KOPT-K1 (cell line): ENCODE measurements around the gene PKD1L1.

Experiments used
- H3K27ac ChIP-seq: fragments of 200-600 bp; sonication (generic); 2 replicates; pipeline ENCODE4 v1.5.1; 2016; ENCODE audit warnings: antibody characterized with exemption, mild to moderate bottlenecking, low read depth, low read length; ENCODE audit not compliant: poor library complexity, severe bottlenecking
- H3K36me3 ChIP-seq: fragments of 200-600 bp; sonication (generic); 2 replicates; pipeline ENCODE4 v1.5.1; 2017; ENCODE audit warnings: antibody characterized with exemption, mild to moderate bottlenecking, low read length, moderate library complexity; ENCODE audit not compliant: insufficient read depth
- H3K9me3 ChIP-seq: fragments of 200-600 bp; sonication (generic); 2 replicates; pipeline ENCODE4 v1.5.1; 2017; ENCODE audit warnings: antibody characterized with exemption, low read length, mild to moderate bottlenecking; ENCODE audit not compliant: insufficient read depth, poor library complexity, severe bottlenecking

The PKD1L1 gene

DNA sequence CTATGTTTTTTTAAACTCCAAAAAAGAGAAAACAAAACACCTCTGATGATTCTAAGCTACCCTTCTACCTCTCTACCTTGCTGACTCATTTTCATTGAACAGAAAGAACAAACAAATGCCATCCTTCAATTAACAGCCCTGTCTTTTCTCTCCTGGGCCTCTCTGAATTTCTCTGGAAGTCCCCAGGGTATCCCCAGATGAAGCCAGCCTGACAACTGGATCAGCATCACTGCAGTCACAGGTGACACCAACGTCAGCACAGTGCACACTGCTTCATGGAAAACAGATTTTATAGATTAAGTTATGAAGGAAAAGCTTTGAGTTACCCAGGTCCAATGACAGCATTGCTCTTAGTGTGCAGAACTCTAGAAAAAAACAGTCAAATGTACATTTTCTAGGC lies 25.5 kb upstream of the PKD1L1 start:
- H3K27ac ChIP-seq: no peak overlapping the region
- no peaks in the 10 kb centered on the region for H3K9me3 ChIP-seq
- H3K36me3 ChIP-seq: peaks cover 92% of the 10 kb centered on the region

GRCh38 chr7:47970761-47971160 lies 22.5 kb upstream of the PKD1L1 start:
- H3K36me3 ChIP-seq: peaks cover 97% of the 10 kb centered on the region
- H3K27ac ChIP-seq: no peak overlapping the region

DNA sequence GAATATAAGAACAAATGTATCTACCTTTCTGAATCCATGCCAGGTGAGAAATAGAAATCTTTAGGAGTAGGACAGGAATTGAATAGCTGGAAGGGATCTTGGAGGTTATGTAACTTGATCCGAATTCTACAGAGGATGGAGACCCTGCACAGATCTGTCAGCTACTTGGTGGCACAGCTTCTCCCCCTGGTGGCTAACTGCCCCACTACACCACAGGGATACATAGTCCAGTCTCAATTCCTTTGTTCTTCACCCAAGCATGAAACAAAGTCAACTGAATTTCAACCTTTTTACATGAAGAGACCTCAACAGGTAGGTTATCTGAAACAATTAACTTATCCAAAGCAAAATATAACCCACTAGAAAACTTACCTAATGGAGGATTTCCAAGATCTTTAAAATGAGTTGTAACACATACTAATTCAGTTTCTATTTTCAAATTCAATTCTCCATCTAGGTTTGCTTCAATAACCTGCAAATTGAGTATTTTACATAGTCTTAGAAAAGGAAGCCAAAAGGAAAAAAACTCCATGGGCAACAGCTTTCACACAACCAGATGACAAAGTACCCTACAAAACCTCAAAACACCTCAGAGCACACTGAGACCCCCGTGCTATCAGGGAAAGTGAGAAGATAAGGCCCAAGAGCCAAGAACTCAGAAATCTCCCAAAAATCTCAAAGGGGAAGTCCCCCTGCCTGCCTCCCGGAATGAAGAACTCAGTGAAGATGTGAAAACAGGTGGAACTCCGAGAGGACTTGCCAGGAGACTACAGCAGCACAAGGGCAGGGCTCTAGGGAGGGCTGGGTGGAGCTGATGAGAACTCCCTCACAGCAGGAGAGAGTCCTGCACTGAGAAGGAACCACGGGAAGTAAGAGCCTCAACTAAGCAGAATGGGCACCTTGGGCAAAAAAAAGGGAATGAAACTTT lies 20.8 kb upstream of the PKD1L1 start:
- Histone ChIP-seq H3K27ac (no peak overlapping the region), H3K36me3 (peaks cover 97% of the 10 kb centered on the region), H3K9me3 (no peaks in the 10 kb centered on the region)

More at GRCh38 chr7:47970761-47971160, 22.5 kb upstream of the PKD1L1 start:
- no peaks in the 10 kb centered on the region for H3K9me3 ChIP-seq

- no peak overlapping the region for H3K27ac ChIP-seq
- H3K9me3 ChIP-seq: no peaks in the 10 kb centered on the region
- H3K36me3 ChIP-seq: peaks cover 97% of the 10 kb centered on the region
Observed at GRCh38 chr7:47967708-47968107, 19.4 kb upstream of the PKD1L1 start.

GRCh38 chr7:47967123-47967522 lies 18.9 kb upstream of the PKD1L1 start:
- Histone ChIP-seq H3K27ac (no peak overlapping the region), H3K36me3 (peaks cover 97% of the 10 kb centered on the region), H3K9me3 (no peaks in the 10 kb centered on the region)

- Histone ChIP-seq H3K36me3 (peaks cover 97% of the 10 kb centered on the region), H3K9me3 (no peaks in the 10 kb centered on the region), H3K27ac (no peak overlapping the region)
Observed at GRCh38 chr7:47965456-47965855, 17.2 kb upstream of the PKD1L1 start.

DNA sequence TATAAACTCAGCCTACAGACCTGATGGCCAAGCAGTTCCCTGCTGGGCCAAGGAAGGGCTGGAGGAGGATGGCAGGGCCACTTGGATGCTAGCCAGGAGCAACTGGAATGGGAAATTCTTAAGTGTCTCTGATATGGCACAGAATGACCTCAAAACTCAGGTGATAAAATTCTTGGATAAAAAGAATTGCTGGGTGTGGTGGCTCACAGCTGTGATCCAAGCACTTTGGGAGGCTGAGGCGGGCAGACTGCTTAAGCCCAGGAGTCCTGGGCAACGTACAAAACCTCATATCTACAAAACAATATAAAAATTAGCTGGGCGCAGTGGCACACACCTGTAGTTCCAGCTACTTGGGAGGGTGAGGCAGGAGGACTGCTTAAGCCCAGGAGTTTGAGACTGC lies 14.0 kb upstream of the PKD1L1 start:
- Histone ChIP-seq H3K27ac (no peak overlapping the region), H3K36me3 (peaks cover 69% of the 10 kb centered on the region), H3K9me3 (no peaks in the 10 kb centered on the region)

GRCh38 chr7:47957156-47957555 lies 8.9 kb upstream of the PKD1L1 start:
- Histone ChIP-seq H3K9me3 (no peaks in the 10 kb centered on the region), H3K36me3 (peaks cover 41% of the 10 kb centered on the region)

GRCh38 chr7:47956220-47956619 lies 8.0 kb upstream of the PKD1L1 start:
- Histone ChIP-seq H3K9me3 (no peaks in the 10 kb centered on the region), H3K27ac (no peak overlapping the region), H3K36me3 (peaks cover 32% of the 10 kb centered on the region)

More at GRCh38 chr7:47957156-47957555, 8.9 kb upstream of the PKD1L1 start:
- H3K27ac ChIP-seq: no peak overlapping the region

- H3K36me3 ChIP-seq: peaks cover 24% of the 10 kb centered on the region
- no peaks in the 10 kb centered on the region for H3K9me3 ChIP-seq
- H3K27ac ChIP-seq: no peak overlapping the region
Observed at GRCh38 chr7:47954231-47954911, 6.1 kb upstream of the PKD1L1 start.

- Histone ChIP-seq H3K27ac (no peak overlapping the region), H3K9me3 (no peaks in the 10 kb centered on the region), H3K36me3 (peaks cover 24% of the 10 kb centered on the region)
Observed at GRCh38 chr7:47953822-47954221, 5.6 kb upstream of the PKD1L1 start.

DNA sequence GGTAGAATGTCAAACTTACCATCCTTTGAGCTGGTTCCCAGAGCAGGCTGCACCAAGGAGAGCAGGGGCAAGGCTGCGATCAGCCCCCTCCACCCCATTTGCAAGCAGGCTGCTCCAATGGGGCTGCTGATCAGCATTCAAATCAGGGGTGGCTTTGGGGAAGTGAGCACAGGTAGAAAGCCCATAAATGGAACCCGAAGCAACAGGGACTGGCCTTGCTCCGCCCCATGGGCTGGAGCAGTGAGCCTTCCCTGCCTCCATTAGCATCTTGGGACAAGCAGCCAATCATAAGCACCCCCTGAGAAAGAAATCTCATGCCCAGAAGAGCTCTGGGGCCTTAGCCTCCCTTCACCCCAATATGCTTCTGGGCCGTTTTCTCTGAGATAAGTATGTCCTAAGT lies 4.0 kb upstream of the PKD1L1 start:
- no peaks in the 10 kb centered on the region for H3K9me3 ChIP-seq
- H3K36me3 ChIP-seq: peaks cover 24% of the 10 kb centered on the region
- H3K27ac ChIP-seq: no peak overlapping the region

DNA sequence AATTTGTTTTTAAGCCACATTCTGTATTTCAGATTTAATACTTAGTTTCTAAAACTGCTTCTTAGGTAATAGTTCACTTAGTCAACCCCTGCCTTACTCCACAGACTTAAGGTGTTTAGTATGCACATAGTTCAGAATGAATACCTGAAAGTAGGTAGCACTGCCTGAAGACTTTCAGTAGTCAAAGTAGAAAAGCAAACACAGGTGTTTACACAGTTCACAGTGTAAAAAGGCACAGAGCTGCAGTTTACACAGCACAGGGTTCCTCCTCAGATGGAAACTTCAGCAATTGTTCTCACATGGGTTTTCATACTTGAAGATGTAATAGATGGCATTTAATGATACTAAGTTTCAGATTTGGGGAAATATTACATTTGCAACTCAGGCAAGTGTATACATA lies 3.1 kb upstream of the PKD1L1 start:
- H3K27ac ChIP-seq: no peak overlapping the region
- H3K36me3 ChIP-seq: peaks cover 18% of the 10 kb centered on the region
- H3K9me3 ChIP-seq: no peaks in the 10 kb centered on the region

GRCh38 chr7:47950714-47951113 lies 2.4 kb upstream of the PKD1L1 start:
- H3K36me3 ChIP-seq: peaks cover 12% of the 10 kb centered on the region
- H3K27ac ChIP-seq: no peak overlapping the region

GRCh38 chr7:47949703-47950102 lies 1.4 kb upstream of the PKD1L1 start:
- Histone ChIP-seq H3K27ac (no peak overlapping the region), H3K9me3 (no peaks in the 10 kb centered on the region), H3K36me3 (peaks cover 9% of the 10 kb centered on the region)

More at GRCh38 chr7:47950714-47951113, 2.4 kb upstream of the PKD1L1 start:
- no peaks in the 10 kb centered on the region for H3K9me3 ChIP-seq
